ENCODE results near the gene MYO1D.

Gene MYO1D

DNA sequence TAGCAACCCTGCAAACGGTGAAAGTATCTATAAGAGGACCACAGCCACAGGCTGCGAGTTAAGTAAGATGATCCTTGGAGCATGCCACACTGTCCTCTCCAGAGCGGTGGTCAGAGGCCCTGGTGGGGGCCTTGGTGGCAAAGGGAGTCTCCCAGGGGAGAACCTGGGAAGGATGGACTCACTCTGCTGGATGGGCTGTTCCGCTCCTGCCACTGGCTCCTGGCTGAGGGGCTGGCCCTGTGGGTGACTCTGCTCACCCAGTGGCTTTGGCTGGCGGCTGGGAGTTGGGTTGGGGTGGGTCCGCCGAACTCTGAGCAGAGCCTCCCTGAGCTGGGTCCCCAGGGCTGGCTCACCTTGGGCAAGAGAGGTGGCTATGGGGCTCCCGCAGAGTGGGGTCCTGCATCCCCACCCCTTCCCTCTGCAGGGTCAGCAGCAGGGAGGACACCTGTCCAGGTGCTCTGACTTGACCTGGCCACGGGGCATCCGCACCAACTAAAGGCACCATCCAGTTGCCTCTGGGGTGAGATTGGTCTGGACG lies 382.9 kb downstream of the MYO1D start:
- Histone ChIP-seq H3K4me3 (ENCODE audit: insufficient read depth, low read depth, low read length, poor library complexity, severe bottlenecking) (no peak overlapping the region), H3K27ac (ENCODE audit: insufficient read depth, low read length, poor library complexity, severe bottlenecking) (no peak overlapping the region), H3K4me1 (ENCODE audit: control insufficient read depth, insufficient read depth, low read length, poor library complexity, severe bottlenecking) (peaks cover 26% of the 10 kb centered on the region), H3K9me3 (ENCODE audit: control insufficient read depth, low read length) (no peaks in the 10 kb centered on the region), H3K27me3 (replicated peaks; ENCODE audit: control insufficient read depth, insufficient read depth, low read length, poor library complexity, severe bottlenecking) (no peaks in the 10 kb centered on the region), H3K36me3 (ENCODE audit: control insufficient read depth, insufficient read depth, low read length) (no peaks in the 10 kb centered on the region)
- DNase-seq: no peak

DNA sequence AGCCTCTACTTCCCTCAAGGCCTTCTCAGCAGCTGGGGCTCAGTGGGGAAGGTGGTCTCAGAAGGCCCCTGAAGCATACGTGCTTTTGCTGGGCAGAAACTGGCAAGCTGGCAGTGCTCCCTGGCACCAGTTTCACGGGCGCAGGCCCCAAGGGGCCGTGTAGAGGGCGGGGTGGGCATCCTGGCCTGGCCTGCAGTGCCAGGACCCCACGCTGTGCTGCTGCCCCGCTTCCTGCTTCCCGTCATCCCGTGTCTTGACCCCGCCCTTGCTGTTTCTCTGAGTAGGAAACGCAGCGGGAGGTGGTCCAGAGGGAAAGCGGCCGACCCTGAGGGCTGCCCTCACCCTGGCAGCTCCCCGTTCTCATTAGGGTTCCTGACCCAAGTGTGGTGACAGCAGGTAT lies 383.4 kb downstream of the MYO1D start:
- no peak for DNase-seq
- Histone ChIP-seq H3K9me3 (ENCODE audit: control insufficient read depth, low read length) (no peaks in the 10 kb centered on the region), H3K4me3 (ENCODE audit: insufficient read depth, low read depth, low read length, poor library complexity, severe bottlenecking) (no peak overlapping the region), H3K4me1 (ENCODE audit: control insufficient read depth, insufficient read depth, low read length, poor library complexity, severe bottlenecking) (peaks cover 26% of the 10 kb centered on the region), H3K27ac (ENCODE audit: insufficient read depth, low read length, poor library complexity, severe bottlenecking) (no peak overlapping the region), H3K27me3 (replicated peaks; ENCODE audit: control insufficient read depth, insufficient read depth, low read length, poor library complexity, severe bottlenecking) (no peaks in the 10 kb centered on the region), H3K36me3 (ENCODE audit: control insufficient read depth, insufficient read depth, low read length) (no peaks in the 10 kb centered on the region)

DNA sequence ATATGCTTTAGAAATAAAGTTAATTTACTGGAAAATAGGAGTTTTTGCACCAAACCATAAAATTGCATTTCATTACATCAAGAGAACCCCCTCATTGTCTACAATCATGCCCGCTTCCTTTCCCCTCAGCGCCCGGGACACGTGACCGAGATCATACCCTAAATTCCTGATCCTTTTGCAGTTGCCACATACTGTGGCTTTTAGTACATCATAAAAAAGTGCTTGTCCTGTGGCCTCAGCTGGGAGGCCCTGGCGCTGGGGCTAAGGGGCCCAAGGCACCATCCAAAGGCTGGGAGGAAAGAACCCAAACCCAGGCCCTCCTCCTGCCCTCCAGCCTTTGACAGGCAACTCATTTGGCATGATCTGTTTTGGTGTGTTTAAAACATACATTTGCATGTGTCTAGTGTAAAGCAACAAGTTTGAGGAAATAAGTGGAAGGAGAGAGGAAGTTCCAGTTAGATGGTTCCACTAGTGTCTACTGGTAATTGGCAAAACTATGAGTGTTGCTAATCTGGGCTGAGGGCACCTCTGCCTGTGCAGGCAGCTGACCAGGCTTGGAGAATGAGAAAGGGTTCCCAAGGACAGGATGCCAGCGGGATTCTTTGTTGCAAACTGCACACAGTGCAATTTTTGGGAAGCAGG lies 384.2 kb downstream of the MYO1D start:
- Histone ChIP-seq H3K4me3 (ENCODE audit: insufficient read depth, low read depth, low read length, poor library complexity, severe bottlenecking) (no peak overlapping the region), H3K4me1 (ENCODE audit: control insufficient read depth, insufficient read depth, low read length, poor library complexity, severe bottlenecking) (peaks cover 29% of the 10 kb centered on the region)

DNA sequence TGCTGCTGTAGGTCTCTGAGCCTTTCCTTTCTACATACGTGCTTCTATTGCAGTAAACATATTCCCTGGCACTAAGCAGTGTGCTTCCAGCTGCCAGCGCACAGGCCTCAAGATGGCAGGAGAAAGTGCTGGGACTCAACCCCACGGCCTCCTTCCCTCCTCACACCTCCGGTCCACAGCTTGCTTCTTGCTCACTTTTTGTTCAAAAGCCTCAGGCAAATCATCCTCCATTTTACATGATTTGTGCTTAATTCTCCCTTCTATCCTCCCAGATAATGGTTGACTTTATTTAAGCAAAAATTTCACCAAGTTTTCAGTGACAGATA lies 384.7 kb downstream of the MYO1D start:
- H3K4me3 ChIP-seq (ENCODE audit: insufficient read depth, low read depth, low read length, poor library complexity, severe bottlenecking): peak overlapping the region; percentile 19
- DNase-seq: no peak
- no peaks in the 10 kb centered on the region for H3K9me3 ChIP-seq (ENCODE audit: control insufficient read depth, low read length)
- no peaks in the 10 kb centered on the region for H3K27me3 ChIP-seq (replicated peaks; ENCODE audit: control insufficient read depth, insufficient read depth, low read length, poor library complexity, severe bottlenecking)
- H3K27ac ChIP-seq (ENCODE audit: insufficient read depth, low read length, poor library complexity, severe bottlenecking): no peak overlapping the region
- no peaks in the 10 kb centered on the region for H3K36me3 ChIP-seq (ENCODE audit: control insufficient read depth, insufficient read depth, low read length)
- peaks cover 30% of the 10 kb centered on the region for H3K4me1 ChIP-seq (ENCODE audit: control insufficient read depth, insufficient read depth, low read length, poor library complexity, severe bottlenecking)

More for the DNA sequence above, 384.2 kb downstream of the MYO1D start:
- DNase-seq: no peak
- Histone ChIP-seq H3K9me3 (ENCODE audit: control insufficient read depth, low read length) (no peaks in the 10 kb centered on the region), H3K36me3 (ENCODE audit: control insufficient read depth, insufficient read depth, low read length) (no peaks in the 10 kb centered on the region), H3K27me3 (replicated peaks; ENCODE audit: control insufficient read depth, insufficient read depth, low read length, poor library complexity, severe bottlenecking) (no peaks in the 10 kb centered on the region), H3K27ac (ENCODE audit: insufficient read depth, low read length, poor library complexity, severe bottlenecking) (no peak overlapping the region)

DNA sequence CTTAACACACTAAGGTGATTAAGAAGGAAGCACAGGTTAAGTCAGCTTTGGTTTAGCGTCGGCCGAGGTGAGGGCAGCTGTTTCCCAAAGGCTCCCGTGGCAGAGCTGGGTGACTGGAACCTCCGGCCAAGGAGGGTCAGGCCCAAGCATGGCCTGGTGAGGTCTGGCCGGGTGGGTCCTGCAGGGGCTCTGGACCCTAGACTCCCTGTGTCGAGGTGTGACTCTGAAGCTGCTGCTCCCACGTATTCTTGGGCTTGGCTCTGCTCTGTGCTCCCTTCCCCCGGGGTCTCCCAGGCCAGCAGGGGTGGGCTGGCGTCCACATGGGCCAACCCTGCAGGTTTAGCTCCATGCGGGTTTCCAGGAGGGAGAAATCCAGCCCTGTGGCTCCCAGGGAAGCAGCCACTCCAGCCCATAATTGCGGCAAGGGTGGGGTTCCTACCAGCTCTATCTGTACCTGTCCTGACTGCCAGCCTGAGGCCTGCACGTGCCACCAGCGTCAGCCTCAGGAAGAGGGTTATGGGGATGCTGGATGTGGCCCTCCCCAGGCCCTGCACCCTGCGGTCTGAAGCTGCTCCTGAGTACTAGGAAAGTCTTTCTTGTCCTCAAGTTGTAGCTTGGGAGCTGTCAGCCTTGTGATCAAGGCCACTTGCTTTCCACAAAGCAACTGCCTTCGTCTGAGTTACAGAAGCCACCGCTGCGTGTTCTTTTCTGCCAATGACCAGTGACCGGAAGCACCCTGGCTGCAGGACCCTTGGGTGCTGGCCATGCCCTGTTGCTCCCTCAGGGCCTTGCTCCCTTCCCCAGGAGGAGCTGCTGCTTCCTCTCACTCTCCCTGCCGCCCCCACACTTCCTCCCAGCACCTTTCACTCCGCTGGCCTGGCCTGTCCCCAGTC lies 385.3 kb downstream of the MYO1D start:
- DNase-seq: no peak
- Histone ChIP-seq H3K27ac (ENCODE audit: insufficient read depth, low read length, poor library complexity, severe bottlenecking) (peak overlapping the region; percentile 12), H3K36me3 (ENCODE audit: control insufficient read depth, insufficient read depth, low read length) (no peaks in the 10 kb centered on the region), H3K9me3 (ENCODE audit: control insufficient read depth, low read length) (no peaks in the 10 kb centered on the region), H3K4me3 (ENCODE audit: insufficient read depth, low read depth, low read length, poor library complexity, severe bottlenecking) (peak overlapping the region; percentile 19), H3K4me1 (ENCODE audit: control insufficient read depth, insufficient read depth, low read length, poor library complexity, severe bottlenecking) (peaks cover 30% of the 10 kb centered on the region), H3K27me3 (replicated peaks; ENCODE audit: control insufficient read depth, insufficient read depth, low read length, poor library complexity, severe bottlenecking) (no peaks in the 10 kb centered on the region)

DNA sequence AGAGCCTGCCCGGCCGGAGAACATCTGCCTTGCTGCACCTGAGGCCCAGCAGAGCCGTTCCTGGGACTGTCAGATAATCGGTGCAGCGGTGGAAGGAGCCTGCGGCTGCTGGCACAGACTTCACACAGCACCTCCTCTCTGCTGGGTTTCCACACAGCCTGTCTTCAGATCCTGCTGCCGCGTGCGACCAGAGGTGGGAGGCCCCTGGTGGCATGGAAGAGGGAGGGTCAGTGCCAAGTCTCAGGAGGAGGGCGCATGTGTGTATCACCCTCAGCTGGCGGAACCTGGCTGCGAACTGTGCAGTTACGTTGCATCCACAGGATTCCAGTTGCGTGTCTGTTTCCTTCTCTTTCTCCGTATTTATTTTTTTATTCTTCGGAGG lies 386.8 kb downstream of the MYO1D start:
- H3K4me1 ChIP-seq (ENCODE audit: control insufficient read depth, insufficient read depth, low read length, poor library complexity, severe bottlenecking): peaks cover 34% of the 10 kb centered on the region
- no peak overlapping the region for H3K27ac ChIP-seq (ENCODE audit: insufficient read depth, low read length, poor library complexity, severe bottlenecking)
- peak overlapping the region; percentile 18 for H3K4me3 ChIP-seq (ENCODE audit: insufficient read depth, low read depth, low read length, poor library complexity, severe bottlenecking)
- DNase-seq: no peak
- H3K27me3 ChIP-seq (replicated peaks; ENCODE audit: control insufficient read depth, insufficient read depth, low read length, poor library complexity, severe bottlenecking): no peaks in the 10 kb centered on the region
- no peaks in the 10 kb centered on the region for H3K36me3 ChIP-seq (ENCODE audit: control insufficient read depth, insufficient read depth, low read length)
- H3K9me3 ChIP-seq (ENCODE audit: control insufficient read depth, low read length): no peaks in the 10 kb centered on the region

DNA sequence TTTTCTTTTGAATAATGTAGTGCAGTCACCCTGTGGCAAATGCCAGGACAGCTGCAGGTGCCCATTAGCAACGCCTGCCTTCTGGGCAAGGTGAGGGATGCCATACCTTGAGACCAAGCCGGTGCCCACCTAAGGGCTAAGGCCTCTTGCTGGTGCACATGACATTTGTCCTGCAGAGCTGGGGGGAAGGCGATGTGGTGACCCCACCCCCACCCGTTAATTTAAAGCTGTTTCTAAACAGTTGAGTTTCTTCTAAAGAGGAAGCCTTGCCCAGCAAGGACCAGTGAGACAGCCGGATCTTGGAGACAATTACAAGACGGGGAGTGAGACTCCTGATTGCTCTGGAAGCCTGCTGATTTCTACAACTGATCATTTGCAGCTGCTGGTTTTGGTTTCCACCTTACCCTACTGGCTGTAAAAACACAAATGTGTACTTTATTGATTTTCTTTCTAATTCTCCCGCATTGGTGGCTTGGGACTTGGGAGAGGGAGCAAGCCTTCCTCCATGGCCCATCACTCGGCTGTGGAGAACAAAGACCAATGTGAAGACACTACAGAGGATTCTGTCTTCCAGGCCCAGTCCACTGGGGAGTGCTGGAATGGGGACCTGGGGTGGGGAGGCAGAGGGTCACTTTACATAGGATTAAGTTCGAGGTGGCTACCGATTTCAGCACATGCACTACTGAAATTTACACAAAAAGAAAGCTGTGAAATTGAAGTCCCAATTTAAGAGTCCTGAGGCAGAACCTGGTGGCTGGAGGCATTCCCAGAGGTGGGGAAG lies 387.4 kb downstream of the MYO1D start:
- Histone ChIP-seq H3K27ac (ENCODE audit: insufficient read depth, low read length, poor library complexity, severe bottlenecking) (peak overlapping the region; percentile 31), H3K27me3 (replicated peaks; ENCODE audit: control insufficient read depth, insufficient read depth, low read length, poor library complexity, severe bottlenecking) (no peaks in the 10 kb centered on the region), H3K9me3 (ENCODE audit: control insufficient read depth, low read length) (no peaks in the 10 kb centered on the region), H3K36me3 (ENCODE audit: control insufficient read depth, insufficient read depth, low read length) (no peaks in the 10 kb centered on the region), H3K4me1 (ENCODE audit: control insufficient read depth, insufficient read depth, low read length, poor library complexity, severe bottlenecking) (peaks cover 34% of the 10 kb centered on the region), H3K4me3 (ENCODE audit: insufficient read depth, low read depth, low read length, poor library complexity, severe bottlenecking) (peak overlapping the region; percentile 18)
- no peak for DNase-seq

DNA sequence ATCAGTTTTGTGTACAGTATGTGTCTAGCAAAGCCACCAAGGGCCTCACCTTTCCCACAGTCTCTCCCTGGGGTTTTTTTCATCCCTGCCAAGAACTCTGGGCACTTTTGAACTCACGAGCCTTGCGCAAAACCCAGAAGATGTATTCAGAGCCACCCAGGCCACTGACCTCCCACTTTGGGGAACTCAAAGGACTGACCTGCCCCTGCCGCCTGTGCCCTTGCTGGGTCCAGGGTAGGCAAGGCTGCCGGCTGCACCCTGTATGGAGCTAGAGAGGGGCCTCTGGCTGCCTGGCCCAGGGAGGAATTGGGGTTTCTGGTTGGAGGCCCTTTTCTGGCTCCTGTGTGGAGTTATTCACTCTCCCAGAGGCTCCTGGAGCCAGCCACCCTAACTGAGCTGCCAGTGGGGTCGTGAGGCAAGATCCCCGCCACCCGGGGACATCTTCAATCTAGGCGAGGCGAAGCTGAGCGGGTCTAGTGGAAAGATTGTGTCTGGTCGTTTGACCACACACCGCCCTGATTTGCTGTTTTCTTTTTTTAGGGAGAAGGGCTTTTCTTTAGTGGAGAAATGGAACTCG lies 388.2 kb downstream of the MYO1D start:
- no peaks in the 10 kb centered on the region for H3K27me3 ChIP-seq (replicated peaks; ENCODE audit: control insufficient read depth, insufficient read depth, low read length, poor library complexity, severe bottlenecking)
- no peak for DNase-seq
- peak overlapping the region; percentile 74 for H3K4me3 ChIP-seq (ENCODE audit: insufficient read depth, low read depth, low read length, poor library complexity, severe bottlenecking)
- H3K4me1 ChIP-seq (ENCODE audit: control insufficient read depth, insufficient read depth, low read length, poor library complexity, severe bottlenecking): peaks cover 34% of the 10 kb centered on the region
- H3K27ac ChIP-seq (ENCODE audit: insufficient read depth, low read length, poor library complexity, severe bottlenecking): peak overlapping the region; percentile 31
- no peaks in the 10 kb centered on the region for H3K36me3 ChIP-seq (ENCODE audit: control insufficient read depth, insufficient read depth, low read length)
- no peaks in the 10 kb centered on the region for H3K9me3 ChIP-seq (ENCODE audit: control insufficient read depth, low read length)

DNA sequence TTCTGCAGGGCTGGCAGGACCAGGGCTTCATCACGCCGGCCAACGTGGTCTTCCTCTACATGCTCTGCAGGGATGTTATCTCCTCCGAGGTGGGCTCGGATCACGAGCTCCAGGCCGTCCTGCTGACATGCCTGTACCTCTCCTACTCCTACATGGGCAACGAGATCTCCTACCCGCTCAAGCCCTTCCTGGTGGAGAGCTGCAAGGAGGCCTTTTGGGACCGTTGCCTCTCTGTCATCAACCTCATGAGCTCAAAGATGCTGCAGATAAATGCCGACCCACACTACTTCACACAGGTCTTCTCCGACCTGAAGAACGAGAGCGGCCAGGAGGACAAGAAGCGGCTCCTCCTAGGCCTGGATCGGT lies 388.8 kb downstream of the MYO1D start:
- peaks cover 28% of the 10 kb centered on the region for H3K4me1 ChIP-seq (ENCODE audit: control insufficient read depth, insufficient read depth, low read length, poor library complexity, severe bottlenecking)
- no peaks in the 10 kb centered on the region for H3K9me3 ChIP-seq (ENCODE audit: control insufficient read depth, low read length)
- DNase-seq: no peak
- H3K27me3 ChIP-seq (replicated peaks; ENCODE audit: control insufficient read depth, insufficient read depth, low read length, poor library complexity, severe bottlenecking): no peaks in the 10 kb centered on the region
- peak overlapping the region; percentile 74 for H3K4me3 ChIP-seq (ENCODE audit: insufficient read depth, low read depth, low read length, poor library complexity, severe bottlenecking)
- H3K36me3 ChIP-seq (ENCODE audit: control insufficient read depth, insufficient read depth, low read length): peaks cover 3% of the 10 kb centered on the region
- H3K27ac ChIP-seq (ENCODE audit: insufficient read depth, low read length, poor library complexity, severe bottlenecking): peak overlapping the region; percentile 31

Data from effector memory CD4-positive, alpha-beta T cell (primary cell).